HG02981 (cell line): Measurements from ENCODE around the gene MSMB.

Experiments used
- ATAC-seq: cut with Tn5 transposase; IDR thresholded peaks from one replicate; pipeline ENCODE4 v1.9.1; 2021; ENCODE audit warnings: mild to moderate bottlenecking, moderate library complexity; ENCODE audit not compliant: unreplicated experiment

Gene MSMB

GRCh38 chr10:46035923-46036849 is 9.9 kb downstream of the MSMB start:
- no peak for ATAC-seq

DNA sequence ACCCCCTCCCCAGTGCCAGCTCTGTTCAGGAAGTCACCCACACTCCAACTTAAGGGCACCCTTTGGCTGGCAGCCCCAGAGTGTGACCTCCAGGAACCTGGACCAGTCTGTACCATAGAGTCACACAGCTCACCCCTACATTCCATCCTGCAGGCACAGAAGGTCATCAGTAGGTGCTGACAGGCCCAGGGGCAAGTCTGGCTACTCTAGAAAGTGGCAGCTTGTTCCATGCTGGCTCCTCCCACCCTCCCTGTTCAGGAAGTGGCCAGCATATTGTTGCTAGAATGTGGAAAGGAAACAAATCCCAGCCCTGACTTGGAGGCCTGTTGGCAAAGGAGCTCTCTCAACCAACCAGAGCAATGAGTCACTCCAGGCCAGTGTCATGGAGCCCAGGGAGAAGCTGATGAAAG is 12.5 kb downstream of the MSMB start:
- no peak for ATAC-seq

DNA sequence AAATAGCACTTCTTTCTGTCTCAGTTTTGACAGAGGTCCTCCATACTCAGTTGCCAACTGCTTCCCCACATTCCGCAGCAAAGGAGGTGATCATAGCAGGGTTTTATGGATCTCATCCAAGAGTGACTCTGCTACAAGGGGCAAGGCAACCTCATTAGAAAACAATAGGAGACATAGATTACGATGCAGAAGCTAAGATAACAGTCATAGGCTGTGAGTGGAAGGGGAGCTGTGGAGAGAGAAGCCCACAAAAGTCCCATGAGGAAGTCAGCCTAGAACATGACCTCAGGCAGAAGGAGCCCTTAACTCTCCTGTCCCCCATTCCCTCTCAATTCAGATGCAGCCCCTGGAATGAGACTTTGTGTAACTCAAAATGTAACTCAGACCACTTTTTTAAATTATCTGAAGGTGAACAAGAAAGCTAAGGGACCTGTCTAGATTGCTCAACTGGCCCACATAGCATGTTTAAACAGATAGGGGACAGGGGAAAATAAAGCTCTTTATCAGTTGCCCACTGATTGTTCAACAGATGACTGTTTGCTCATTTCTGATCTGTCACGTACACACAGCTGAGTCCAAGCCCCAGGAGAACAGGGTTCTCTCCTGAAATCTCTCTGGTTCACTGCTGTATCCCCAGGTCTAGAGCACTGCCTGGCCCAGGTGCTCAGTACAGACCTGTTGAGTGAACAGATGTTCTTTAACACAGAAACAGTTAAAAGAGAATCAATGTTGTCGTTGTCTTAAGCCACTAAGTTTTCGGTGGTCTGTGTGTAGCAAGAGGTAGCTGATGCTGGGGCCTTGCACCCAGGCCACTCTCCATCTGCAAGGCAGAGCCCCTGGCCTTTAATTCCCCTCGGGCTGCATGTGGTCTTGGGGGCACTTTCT is 14.2 kb downstream of the MSMB start:
- ATAC-seq: no peak

DNA sequence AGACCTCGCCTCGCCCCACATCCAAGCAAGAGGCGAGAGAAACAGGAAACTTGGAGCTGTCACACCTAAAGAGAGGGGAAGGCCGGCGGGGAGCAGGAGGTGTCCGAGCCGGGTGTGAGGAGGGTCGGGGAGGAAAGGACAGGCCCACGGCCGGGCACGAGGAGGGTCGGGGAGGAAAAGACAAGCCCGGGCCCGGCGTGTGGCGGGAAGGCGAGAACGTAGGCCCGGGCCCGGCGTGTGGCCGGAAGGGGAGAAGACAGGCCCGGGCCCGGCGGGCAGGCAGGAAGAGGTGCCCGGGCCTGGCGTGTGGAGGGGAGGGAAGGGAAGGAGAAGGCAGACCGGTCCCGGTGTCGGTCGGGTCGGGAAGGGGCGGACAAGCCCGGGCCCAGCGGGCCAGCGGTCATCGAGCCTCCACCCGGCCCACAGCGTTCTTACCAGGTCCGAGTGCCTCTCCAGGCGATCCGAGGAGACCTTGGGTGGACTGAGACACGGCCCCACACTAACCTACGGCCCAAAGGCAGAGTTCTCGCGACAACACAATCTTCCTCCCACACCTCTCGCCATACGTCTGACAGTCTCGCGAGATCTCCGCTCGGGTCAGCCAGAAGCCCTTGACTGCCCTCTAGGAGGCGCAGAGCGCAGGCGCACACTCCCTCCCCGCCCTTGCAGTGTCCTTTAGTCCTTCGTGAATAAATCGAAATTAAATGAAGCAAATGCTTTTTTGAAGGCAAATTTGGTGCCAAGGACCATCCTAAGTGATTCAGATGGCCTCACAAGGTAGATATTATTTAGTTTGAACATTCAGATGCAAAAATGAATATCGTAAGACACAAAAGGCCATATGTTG is 15.8 kb downstream of the MSMB start, which contains the start of gene NCOA4:
TSS of gene NCOA4 (minus strand) at position 533 of the 847 bp plus-strand sequence. CDS start 13,943 bp downstream, outside the sequence.
- peak; percentile 96 for ATAC-seq

- ATAC-seq: no peak
Observed at GRCh38 chr10:46029461-46030030, 16.5 kb downstream of the MSMB start.

- peak; percentile 41 for ATAC-seq
Observed at GRCh38 chr10:46028584-46029460, 17.2 kb downstream of the MSMB start.

DNA sequence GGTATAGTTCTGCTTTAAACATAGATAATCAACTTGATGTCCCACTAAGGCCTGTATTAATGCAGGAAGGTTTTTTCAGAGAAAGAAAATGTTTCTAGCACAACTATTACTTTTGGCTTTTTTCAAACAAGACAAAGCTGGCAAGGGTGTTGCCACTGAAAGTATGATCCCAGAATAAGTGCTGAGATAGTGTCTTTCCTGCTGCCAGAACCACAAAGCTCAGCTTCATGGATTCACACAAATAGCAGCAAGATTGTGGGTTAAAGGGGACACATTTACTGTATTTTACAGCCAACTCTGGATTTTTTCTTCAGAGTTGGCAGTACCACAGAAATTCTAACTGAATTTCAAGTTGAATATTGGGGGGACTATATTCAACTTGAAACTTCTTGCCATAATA is 20.0 kb downstream of the MSMB start:
- no peak for ATAC-seq

DNA sequence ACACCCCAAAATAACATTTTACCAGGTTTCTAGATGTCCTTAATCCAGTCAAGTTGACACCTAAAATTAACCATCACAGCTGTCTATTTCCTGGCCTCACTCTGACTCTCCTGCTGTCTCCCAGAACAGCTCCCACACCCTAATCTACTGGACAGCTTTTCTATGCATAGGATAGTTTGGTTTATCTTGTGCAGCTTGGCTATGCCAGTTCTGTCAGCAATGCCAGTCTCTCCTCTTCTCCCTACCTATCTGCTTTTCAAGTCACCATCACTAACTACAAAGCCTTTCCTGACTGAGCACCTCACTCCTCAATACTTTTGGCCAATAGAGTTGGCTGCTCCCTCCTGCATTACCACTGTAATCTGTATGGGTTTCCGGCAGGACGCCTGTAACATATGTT is 20.7 kb downstream of the MSMB start:
- ATAC-seq: no peak

- no peak for ATAC-seq
Observed at GRCh38 chr10:46024948-46025347, 21.1 kb downstream of the MSMB start.

GRCh38 chr10:46022978-46023702 is 22.9 kb downstream of the MSMB start:
- peak; percentile 95 for ATAC-seq

DNA sequence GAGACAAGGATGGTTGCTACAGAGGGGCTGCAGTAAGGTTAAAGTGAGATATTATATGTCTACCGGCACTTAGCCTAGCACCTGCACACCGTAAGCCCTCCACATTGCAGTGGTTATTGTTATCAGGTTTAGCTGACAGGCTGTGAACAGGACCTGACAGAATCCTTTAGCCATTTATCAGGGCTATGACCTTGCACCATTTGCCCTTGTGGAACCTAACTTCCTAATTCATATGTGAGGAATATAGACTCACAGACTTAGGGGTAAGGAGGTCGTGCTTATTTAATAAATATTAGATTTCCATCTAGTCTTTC is 25.8 kb downstream of the MSMB start:
- no peak for ATAC-seq

DNA sequence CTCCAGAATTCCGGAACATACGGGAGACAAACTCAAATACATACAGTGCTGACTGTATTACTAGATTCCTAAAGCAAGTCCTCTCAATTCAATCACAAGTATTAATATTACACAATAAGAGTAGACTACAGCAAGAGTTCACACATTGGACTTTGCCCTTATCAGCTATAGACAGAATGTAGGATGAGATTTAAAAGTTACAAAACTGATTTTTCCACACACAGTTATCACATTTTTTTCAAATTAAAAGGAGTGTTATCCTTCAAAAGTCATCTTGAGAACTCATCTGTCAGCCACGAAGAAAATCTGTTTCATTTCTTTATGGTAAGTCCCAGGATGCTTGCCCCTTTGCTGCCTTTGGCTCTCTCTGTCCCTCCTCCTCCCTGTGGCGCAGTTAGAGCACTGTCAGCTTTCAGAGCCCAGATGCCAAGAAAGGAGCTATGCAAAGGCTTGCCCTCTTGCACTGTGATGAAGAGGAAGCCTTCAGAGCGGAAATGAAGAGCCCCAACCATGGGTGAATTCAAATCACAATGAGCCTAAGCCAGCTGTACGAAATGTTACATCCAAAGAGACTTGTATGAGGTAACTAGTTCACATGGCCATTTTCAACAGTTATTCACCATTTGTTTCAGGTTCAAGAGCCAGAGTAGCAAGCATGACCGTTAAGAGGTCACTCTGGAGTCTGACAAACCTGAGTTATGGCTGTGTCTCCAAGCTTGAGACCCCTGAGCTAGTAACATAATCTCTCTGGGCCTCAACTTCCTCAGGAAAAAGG is 26.3 kb downstream of the MSMB start:
- no peak for ATAC-seq

- ATAC-seq: no peak
Observed at GRCh38 chr10:46019177-46019528, 26.9 kb downstream of the MSMB start.

DNA sequence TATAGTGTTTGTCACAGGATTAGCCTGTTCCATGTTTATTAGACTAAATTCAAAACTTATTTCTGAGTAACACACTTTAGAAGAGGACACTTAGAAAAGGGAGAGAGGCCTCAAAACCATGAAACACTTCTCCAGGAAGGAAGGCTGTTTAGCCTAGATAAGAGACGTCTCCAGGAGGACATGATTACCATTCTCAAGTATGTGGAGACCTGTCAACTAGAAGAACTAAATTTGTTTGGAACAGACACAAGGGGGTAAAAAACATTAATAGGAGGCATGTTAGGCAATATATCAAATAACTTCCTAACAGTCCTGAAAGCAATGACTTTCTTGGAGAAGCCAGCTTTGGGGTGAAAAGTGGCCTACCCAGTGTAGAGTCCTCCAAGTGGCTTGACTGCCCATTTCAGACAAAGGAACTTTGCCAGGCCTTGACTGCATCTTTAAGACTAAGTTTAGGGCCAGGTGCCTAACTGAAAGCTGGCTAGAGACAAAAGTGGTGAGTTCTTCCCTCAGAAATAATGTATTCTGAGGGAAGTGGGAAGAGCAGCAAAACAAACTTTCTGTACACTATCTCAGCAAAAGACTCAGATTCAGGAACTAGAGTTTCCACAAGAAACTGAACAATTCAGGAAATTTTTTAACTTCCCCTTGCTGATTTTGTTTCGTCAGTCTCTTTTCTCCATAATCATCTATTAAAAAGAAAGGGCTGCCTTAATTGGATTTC is 27.5 kb downstream of the MSMB start:
- ATAC-seq: no peak

GRCh38 chr10:46017733-46018132 is 28.3 kb downstream of the MSMB start:
- no peak for ATAC-seq

DNA sequence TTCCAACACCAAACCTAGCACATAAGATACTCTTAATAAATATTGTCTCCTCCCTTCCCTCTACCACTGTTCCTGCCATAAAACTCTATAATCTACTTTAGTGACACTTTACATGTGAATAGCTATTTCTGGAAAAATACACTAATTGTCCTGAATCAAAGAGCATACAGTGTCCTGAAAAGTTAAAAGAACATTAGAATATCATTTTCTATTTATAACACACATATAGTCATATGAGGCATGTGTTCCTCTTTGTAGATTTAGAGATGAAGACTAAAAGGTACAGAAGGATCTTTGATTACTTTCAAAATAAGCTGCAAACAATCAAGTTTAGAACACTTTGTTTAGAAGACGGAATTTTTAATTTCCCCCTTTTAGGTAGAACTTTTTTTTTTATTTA is 29.3 kb downstream of the MSMB start:
- no peak for ATAC-seq

- ATAC-seq: no peak
Observed at GRCh38 chr10:46016190-46016589, 29.9 kb downstream of the MSMB start.
